Ishikawa (cell line): ENCODE data around the gene MPV17.

Experiments used
- CEBPB ChIP-seq: IDR thresholded peaks from 2 replicates; pipeline ENCODE4 v1.6.1; 2012
- CREB1 ChIP-seq: IDR thresholded peaks from 2 replicates; pipeline ENCODE4 v1.6.1; 2012; ENCODE audit warnings: low read depth
- EGR1 ChIP-seq: IDR thresholded peaks from 2 replicates; pipeline ENCODE4 v1.6.1; 2012
- EP300 ChIP-seq: IDR thresholded peaks from 2 replicates; pipeline ENCODE4 v1.6.1; 2012; ENCODE audit warnings: borderline replicate concordance
- FOXM1 ChIP-seq: IDR thresholded peaks from 2 replicates; pipeline ENCODE4 v1.6.1; 2012; ENCODE audit warnings: low read depth, borderline replicate concordance
- MAX ChIP-seq: IDR thresholded peaks from 2 replicates; pipeline ENCODE4 v1.6.1; 2012
- NFIC ChIP-seq: IDR thresholded peaks from 2 replicates; pipeline ENCODE4 v1.6.1; 2012
- RAD21 ChIP-seq: IDR thresholded peaks from 2 replicates; pipeline ENCODE4 v1.6.1; 2012; ENCODE audit warnings: low read depth
- REST ChIP-seq: IDR thresholded peaks from 2 replicates; pipeline ENCODE4 v1.6.1; 2012; ENCODE audit warnings: low read depth, mild to moderate bottlenecking
- TAF1 ChIP-seq: IDR thresholded peaks from 2 replicates; pipeline ENCODE4 v1.6.1; 2012; ENCODE audit warnings: low read depth, mild to moderate bottlenecking
- TCF12 ChIP-seq: IDR thresholded peaks from 2 replicates; pipeline ENCODE4 v1.6.1; 2012; ENCODE audit warnings: low read depth
- TEAD4 ChIP-seq: IDR thresholded peaks from 2 replicates; pipeline ENCODE4 v1.6.1; 2012
- USF1 ChIP-seq: IDR thresholded peaks from 2 replicates; pipeline ENCODE4 v1.6.1; 2012
- YY1 ChIP-seq: IDR thresholded peaks from 2 replicates; pipeline ENCODE4 v1.6.1; 2012; ENCODE audit warnings: low read depth
- ZBTB7A ChIP-seq: IDR thresholded peaks from 2 replicates; pipeline ENCODE4 v1.6.1; 2012; ENCODE audit warnings: low read depth

The MPV17 gene

GRCh38 chr2:27322766-27323595 lies at the start of gene MPV17:
Gene MPV17 (minus strand): TSS chr2:27323097. CDS start chr2:27322517, 580 bp downstream.
- peak; percentile 79 for TF ChIP-seq YY1
- peak; percentile 94 for TF ChIP-seq MAX
- 0 out of 2 replicates have a peak, but pooled peaks have one; percentile 14 for TF ChIP-seq FOXM1
- TF ChIP-seq TCF12 = peak; percentile 51
- TF ChIP-seq EGR1 = peak; percentile 36; the same call in 1 of the 2 replicates
- no peak for TF ChIP-seq RAD21
- TF ChIP-seq CREB1 = peak; percentile 58
- TF ChIP-seq TAF1 = peak; percentile 91
- TF ChIP-seq TEAD4 = peak; percentile 13; the same call in 1 of the 2 replicates
- no peak for TF ChIP-seq CEBPB
- TF ChIP-seq EP300 = no peak
- TF ChIP-seq REST = no peak
- peak; percentile 98 for TF ChIP-seq USF1

- TF ChIP-seq MAX = peak; percentile 94
- no peak for TF ChIP-seq TCF12
Observed at GRCh38 chr2:27370816-27371620, 48.1 kb upstream of the MPV17 start.

GRCh38 chr2:27370026-27370815 lies 47.3 kb upstream of the MPV17 start, which contains the start of the genes EIF2B4 and SNX17:
Gene EIF2B4 (minus strand): TSS chr2:27370338. CDS start chr2:27370314, 24 bp downstream.
Gene SNX17 (plus strand): TSS chr2:27370616. CDS start chr2:27370744, 128 bp downstream.
- TF ChIP-seq RAD21 (peak; percentile 64), NFIC (no peak; the same call in none of the 2 replicates), TEAD4 (no peak), FOXM1 (no peak), CREB1 (peak; percentile 72), MAX (peak; percentile 86), TAF1 (peak; percentile 99), ZBTB7A (peak; percentile 97), YY1 (peak; percentile 94), CEBPB (no peak), REST (no peak), TCF12 (peak; percentile 88), EP300 (peak; percentile 35; the same call in 1 of the 2 replicates), USF1 (no peak; the same call in none of the 2 replicates), EGR1 (peak; percentile 49; the same call in 1 of the 2 replicates)

GRCh38 chr2:27369471-27370025 lies 46.7 kb upstream of the MPV17 start:
- TF ChIP-seq NFIC = peak; percentile 31; the same call in 1 of the 2 replicates
- TF ChIP-seq USF1 = no peak
- no peak for TF ChIP-seq FOXM1
- no peak for TF ChIP-seq RAD21
- TF ChIP-seq TAF1 = no peak
